HG02943 (cell line): ENCODE measurements around the gene TNS1.

Source experiments
- ATAC-seq: cut with Tn5 transposase; IDR thresholded peaks from one replicate; pipeline ENCODE4 v1.9.1; 2021; ENCODE audit warnings: mild to moderate bottlenecking, low read depth, moderate library complexity; ENCODE audit not compliant: unreplicated experiment

TNS1 gene

DNA sequence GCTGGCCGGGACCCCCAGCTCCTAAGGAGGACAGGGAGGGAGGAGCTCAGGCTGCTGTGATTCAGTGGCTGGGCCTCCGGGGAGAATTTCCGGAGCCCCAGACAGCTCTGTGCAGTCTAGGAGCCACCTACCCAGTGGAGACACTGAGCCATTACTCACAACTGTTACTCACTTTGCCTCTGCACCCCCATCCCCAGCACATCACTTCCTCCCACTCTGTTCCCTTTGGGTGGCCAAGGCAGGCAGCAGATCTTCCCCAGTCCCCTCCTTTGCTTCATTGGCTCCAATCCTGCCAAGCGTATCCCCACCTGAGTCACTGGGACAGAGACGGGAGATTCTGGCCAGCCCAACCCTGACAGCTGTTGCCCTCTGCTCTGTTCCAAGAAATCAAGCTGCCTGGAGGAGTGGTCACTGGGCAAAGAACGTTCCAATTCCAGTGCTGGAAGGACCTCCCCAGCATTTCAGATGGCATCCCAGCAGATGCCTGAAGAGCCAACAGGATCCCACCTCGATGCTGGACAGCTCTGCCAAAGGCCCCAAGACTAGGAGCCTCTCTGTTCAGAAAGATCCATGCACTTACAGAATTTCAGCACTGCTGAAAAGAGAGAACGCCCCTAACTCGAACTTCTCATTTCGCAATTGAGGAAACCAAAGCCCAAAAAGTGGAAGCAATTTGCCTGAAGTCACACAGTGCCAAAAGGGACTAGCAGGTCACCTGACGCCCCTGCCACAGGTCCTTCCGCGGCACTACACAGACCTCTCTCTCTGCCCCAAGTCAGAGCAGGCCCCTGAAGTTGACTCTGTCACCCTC lies 68.3 kb downstream of the TNS1 start:
- no peak for ATAC-seq

DNA sequence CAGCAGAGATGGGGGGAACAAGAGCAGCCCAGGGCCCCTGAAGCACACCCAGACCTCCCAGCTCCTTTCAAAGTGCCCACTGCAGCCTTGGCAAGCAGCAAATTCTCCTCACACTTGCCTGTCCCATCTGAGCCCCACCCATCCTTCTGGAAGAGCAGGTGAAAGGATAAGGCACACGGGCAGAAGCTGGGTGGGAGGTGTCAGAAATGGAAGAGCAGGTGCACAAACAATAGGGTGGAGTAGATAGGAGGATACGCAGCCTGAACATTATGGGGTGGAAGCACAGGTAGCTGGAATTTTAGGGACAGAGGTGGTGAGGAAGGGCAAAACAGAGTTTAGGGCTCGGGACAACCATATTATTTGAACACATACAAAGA lies 69.2 kb downstream of the TNS1 start:
- ATAC-seq: no peak

DNA sequence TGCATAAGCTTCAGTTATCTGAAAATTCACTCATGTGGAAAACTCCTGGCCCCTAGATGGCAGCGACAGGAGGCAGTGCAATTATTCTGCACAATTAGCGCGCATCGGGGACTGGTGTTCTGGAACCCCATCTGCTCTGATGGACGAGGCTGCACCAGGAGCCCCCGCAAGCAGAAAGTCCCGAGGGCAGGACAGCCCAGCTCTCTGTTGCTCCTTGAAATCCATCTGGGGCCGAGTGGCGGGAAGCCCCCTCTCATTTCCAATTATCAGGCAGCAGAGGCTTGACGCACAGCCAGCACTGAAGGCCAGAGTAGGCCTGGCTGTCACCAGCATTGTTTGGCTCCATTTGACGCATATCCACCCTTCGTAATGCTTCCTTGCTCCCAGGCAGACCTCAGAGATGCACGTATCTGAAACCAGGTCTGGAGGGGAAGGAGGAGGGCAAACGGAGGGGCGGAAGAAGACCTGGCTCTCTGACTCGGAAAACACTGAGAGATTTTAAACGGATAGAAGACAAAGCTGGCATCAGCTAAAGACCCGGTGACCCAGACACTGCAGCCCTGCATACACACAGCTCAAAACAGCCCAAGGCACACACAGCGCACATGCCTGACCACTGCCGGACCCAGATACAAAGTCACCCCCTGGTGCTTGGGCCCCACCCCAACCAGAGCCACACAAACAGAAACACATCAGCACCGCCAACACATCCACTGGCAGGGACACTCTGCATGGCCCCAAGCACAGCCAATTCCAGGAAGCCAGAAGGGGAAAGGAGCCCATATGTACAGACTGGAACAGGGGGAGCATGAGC lies 69.8 kb downstream of the TNS1 start:
- ATAC-seq: no peak

DNA sequence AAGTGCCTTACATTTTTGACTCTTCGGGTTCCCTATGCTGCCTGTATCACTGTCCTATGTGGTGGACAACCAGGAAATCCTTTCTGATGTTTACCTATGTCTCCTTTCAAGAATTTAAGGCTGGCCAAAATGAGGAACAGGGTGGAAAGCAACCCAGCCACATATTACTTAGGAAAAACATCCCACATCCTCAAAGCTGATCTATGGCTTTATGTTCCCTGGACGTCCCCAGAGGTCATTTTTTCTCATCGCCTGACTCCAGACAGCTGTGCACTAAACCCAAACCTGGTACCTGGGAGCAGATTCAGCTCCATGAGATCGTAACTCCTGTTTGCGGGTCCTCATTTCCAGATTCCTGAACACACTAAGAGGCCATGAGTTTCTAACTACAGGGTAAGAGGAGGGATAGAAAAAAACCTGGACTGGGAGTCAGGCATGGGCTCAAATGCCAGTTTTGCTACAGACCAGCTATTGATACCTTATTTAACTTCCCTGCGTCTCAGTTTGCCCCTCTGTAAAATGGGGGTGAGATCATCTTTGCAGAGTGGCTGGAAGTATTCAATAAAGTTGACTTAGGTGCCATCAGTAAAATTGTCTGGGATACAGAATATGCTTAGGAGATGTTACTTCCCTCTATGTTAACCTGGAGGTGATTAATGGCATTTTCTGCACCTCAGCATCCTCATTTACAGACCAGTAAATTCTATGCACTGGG lies 70.8 kb downstream of the TNS1 start:
- no peak for ATAC-seq

DNA sequence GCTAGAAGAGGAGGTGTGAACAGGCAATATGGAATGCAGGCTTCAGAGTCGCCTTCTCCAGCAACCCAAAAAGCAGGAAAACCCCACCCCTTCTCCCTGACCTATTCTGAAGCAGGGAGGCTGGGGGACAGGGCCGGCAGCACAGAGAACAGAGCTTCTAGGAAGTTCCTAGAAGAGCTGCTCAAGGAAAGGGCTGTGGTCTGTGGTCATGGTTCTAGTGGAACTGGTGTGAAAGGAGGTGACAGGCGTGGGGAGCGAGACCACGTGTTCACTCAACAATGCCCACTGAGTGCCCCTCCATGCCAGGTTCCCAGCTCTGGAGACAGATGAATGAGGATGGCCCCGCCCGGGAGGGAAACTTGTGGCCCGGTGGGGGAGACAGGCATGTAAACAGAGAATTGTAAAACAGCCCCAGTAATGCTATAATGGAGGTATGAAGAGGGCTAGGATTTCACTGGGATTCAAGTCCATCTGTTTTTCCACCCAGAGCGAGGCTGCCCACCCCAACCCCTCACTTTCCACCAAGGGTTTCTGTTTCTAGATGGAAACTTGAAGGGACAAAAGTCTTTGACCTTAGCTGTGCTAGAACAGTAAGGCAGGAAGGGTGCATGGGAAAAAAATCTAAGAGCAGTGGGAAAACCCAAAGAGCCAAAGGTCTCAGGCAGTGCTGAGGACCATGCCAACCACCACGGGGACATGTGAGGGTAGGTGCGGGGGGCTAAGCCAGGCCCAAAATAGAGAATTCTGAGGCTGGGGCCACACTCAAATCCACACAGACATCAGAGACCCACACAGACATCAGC lies 71.8 kb downstream of the TNS1 start:
- ATAC-seq: no peak

DNA sequence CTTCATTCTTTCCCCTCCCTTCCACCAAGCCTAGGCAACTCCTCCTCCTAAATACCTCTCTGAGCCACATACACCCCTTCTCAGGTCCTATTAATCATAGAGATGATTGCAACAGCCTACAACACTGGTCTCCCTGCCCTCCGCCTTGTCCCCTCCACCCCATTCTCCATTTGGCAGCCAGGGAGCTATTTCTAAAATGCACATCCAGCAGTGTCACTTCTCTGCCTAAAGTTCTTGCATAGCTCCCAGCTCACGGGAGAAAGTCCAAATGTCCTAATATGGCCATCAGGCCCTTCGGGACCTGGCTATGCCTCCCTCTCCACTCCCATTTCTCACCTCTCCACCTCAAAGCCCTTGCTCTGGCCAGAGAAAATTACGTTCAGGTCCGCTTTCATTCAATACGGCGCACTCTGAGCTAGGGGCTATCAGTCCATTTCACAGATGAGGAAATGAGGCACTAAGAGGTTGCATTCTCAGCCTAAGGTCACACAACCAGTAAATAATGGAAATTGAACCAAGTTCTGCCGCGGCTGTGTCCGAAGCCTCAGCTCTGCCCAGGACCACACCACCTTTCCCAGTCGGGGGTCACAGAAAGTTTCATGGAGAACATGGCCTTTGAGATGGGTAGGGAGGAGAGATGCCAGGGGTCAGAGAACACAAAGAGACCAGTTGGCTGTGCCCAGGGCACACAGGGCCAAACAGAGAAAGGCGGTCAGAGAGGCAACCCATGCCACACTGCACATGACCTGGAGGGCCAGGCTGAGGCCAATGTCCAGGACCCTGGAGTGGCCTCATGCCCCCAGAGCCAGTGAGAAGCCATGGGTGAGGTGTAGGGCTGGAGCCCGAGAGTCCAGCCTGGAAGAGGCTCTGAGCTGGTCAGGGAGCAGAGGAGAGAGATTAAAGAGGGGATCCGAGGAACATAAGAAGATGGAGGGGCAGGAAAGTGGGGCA lies 72.8 kb downstream of the TNS1 start:
- no peak for ATAC-seq

DNA sequence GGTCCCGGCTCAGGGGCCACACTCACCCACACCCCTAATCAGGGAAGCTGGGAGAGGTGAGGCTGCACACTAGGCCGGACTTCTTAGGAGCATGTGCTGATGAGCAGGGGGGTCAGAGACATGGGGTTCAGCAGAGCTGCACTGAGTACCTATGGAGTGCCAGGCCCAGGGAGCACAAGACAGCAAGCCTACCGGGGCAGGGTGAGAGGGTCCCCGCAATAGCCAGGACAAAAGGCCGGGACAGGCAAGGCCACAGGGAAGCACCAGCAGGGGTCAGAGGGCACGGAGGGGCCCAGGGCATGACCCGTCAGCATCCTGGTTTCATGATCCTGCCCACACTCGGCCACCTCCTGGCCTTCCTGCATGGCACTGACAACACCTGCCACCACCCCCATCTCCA lies 73.5 kb downstream of the TNS1 start:
- no peak for ATAC-seq

DNA sequence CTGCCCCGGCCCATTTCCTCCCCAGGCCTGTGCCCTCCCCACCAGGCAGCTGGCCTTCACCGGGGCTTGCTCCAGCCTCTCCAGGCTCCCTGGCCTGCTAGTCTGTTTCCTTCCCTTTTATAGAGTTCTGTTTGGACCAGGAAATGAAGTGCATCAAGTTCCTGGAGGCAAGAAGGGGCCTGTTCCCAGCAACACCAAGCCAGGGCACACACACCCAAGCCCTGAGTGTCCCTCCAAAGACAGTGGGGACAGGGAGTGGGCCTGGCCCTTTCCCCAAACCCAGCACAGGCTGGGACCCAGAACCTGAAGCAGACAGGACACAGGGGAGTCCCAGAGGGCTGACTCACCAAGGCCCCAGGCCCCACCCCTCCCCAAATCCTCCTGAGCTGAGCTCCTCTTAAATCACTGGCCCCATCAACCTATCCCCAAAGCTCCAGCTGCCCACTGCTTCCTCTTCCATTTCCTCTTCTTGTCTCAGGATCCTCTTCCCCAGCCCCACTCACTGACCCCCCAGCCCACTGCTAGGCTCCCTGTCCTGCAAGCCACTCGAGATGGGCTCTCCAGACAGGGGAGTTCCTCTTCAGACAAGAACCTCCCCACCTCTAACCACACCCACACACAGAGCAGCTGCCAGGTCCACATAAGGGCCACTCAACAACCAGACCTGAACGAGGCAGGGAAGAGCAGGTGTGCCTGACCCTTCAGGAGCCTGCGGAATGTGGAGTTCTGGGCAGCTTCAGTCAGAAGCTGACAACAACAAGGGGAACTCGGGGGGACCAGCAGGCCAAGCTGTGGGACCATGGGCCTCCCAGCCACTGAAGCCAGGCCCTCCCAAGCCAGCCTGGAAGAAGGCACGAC lies 74.2 kb downstream of the TNS1 start:
- no peak for ATAC-seq

DNA sequence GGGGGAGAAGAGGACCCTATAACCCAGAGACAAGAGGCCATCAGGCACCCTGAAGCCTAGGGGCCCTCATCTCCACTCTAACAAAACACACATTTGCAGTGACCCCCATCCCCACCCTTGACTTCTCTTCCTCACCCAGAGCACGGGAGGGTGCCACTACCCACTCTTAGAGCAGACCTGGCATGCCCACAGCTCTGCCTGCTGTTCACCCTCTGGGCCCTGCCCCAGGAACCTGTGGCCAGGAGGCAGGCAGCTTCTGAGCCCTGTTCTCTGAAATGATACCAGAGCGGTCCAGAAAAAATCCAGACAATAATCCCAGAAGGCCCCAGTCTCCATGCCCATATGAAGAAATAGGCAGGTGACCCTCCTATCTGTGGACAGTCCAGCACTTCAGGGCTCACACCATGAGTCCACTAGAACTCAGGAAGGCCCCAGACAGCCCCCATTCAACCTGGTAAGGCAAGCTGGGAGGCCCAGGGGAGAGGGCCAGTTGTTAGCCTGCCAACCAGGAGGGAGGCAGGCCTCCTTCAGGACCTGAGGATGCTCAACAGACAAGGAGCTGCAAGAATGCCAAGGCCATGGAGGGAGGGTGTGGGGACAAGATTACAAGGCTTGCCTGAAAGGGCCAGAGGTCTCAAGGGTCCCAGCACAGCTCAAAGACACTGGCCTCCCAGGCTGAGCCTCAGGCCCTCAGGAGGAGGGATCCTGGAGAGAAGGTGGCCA lies 75.0 kb downstream of the TNS1 start:
- no peak for ATAC-seq

DNA sequence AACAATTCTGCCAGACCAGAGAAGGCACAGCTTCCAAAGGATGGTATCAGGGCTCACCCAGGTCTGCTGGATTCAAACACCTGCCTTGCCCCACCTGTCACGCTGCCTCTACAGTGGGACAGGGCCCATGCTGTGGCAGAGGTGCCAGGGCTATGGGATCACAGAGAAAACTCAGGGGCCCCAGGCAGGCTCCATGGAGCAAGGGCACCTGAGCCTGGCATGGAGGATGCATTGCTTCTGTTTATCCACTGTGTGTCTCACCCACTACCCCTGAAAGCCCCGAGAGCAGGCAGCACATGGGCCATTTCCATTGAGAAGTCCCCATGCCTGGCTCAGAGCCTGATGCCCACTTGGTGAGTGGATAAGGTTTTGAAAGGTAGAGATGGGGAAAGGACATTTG lies 76.0 kb downstream of the TNS1 start:
- no peak for ATAC-seq

DNA sequence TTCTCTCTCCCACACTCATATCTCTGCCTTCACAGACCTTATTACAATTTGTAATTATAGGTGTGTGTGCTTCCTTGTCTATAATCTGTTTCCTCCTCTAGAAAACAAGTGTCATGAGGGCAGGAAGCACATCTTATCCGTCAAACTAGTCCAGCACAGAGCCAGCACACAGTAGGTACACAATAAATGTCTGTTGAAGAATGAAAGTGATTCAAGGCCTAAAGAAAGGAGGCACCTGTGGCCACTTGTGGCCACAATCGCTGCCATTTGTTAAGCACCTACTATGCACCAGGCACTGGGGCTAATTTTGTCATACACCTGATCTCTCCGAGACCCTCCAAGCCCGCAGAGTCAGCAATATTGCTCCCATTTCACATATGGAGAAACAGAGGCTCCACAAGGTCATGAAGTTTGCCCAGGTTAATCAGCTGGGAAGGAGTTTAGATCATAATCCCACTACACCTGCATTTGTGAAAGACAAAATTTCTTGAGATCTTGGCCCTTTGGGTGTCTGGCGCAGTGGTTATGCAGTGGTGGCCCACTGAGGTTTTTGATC lies 78.4 kb downstream of the TNS1 start:
- ATAC-seq: no peak

DNA sequence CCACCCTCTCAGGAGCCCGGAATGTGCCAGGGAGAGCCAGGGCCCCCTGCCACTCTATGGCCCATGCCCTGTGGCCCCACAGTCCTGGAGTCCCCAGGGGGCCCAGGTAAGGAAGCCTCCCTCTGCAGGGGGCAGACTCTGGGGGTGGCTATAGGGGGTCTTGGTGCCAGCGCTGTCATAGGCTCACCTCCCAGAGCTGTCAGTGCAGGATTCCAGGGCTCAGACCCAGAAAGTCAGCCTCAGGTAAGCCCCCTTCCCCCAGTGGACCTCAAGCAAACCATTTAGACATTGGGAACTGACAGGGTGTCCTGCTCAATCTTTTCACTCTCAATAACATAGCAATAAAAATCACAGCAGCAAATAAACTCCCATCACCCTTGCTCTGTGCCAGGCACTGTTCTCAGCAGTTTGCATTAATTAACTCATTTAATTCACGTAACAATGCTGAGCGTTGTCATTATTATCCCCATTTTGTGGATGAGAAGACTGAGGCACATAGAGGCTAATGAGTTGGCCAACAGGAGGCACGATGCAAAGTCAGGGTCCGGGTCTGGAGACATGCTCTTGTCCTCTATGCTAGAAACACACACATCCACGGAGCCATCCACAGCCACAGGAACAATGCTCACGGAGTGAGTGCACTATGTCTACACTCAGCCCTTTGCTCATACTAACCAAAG lies 79.6 kb downstream of the TNS1 start:
- no peak for ATAC-seq

DNA sequence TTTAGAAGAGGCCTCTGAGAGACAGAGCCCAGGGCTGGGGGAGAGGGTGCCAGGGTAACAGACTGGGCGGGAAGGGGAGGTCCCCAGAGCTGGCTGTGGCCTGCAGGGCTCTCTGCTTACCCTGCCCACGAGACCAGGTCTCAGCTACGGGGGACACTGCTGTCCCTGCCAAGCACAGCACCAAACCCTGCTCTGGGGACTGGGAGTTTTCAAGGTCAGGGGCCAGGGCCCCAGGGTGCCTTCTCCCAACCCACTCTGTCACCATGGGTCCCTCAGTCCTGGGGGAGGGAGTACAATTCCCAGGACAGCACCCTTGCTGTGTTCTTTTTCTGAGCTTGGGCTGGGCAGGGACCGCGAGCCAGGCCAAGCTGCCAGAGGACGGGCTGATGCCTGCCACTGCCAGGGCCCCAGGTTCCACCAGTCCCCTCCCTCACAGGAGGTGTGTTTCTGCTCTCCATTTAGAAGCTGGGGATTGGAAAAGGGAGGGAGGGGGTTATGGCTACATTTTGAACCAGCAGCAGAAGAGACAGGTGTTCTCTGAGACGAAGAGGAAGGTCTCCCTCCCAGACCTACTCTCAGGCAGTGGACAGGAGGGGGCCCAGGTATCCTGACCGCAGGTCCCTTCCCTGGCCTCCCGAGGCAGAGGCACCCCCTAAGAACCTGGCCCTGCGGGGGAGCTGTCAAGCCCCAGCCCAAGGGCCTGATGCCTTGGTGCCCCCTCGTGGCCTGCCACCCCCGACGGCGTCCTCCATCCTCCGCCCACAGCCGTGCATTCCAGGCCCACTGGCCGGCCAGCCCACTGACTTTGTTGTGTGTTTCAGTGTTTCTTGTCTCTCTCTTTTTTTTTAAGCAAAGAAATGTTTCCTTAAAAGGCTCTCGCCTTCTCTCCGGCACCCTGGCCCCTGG lies 80.4 kb downstream of the TNS1 start:
- ATAC-seq: no peak

DNA sequence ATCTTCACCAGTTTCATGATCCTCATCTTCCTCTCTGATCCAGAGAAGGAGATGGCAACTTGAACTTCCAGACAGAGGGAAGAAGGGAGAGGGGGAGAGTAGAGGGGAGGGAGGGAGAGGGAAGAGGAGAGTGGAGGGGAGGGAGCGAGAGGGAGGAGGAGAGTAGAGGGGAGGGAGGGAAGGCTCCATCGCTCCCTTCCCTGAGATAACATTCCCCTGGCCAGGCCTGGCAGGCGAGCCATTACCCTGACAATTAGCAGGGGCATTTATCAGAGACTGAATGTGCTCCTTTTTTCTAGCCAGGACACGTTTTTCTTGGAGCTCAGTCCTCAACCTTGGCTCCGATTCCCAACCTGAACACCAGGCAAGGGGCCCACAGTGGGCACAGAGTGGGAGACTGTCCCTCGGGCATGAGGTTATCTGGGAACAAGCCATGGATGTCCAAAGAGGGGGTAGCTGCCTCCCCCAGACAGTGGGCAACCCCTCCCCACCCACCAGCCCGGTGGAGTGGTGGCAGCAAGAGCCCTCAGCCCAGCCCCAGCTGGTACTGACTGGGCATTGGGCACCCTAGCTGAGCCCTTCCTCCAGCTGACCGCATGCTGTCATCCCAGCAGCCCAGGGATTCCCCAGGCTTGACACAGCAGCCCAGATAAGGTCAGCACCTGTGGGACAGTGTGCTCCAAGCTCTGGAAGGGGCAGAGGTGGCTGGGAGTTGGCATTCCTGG lies 81.8 kb downstream of the TNS1 start:
- ATAC-seq: no peak

DNA sequence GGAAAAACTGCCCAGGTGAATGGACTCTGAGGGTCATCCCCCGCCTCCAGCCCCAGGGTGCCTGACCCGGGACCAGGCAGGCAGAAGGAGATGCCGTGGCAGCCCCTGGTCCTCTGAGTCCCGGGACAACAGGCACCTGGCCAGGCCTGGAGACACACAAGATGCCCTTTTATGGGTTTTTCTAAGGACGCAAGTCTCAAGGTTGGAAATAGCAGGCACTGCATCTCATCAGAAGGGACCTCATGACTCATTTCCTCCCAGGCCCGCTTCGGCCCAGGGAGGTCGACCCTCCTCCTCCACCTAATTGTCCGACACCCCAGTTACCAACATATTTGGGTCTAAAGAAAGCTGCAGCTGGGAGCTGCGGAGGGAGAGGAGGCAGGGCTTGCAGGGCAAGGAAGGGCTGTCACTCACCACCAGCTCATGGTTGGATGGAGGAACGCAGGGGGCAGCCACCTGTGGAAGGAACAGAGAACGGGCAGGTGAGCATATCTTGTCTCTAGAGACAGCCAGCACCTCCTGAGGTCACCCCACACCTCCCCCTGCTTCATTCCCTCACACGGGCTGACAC lies 82.9 kb downstream of the TNS1 start:
- no peak for ATAC-seq
